HG03060 (cell line): ENCODE measurements around the gene EPHB2.

Source experiments
- ATAC-seq: cut with Tn5 transposase; IDR thresholded peaks from one replicate; pipeline ENCODE4 v1.9.1; 2021; ENCODE audit warnings: low read depth, moderate number of reproducible peaks; ENCODE audit not compliant: unreplicated experiment

The EPHB2 gene

DNA sequence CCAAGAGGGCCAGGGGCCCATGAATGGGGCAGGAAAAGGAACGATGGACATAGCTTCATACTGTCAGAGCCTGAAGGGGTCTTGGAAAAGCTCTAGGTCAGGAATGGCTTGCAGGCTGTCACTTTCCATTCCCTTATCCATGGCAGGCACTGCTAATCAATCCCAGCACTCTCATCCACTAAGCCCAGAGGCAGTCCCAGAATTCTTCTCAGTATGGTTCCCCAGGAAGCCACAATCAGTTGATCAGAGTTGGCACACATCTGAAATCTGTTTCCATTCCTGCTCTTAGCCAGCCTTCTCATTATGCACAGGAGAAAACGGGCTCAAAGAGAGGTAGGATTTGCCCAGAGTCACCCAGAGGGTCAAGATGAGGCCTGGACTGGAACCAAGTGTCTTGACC lies 196.3 kb downstream of the EPHB2 start:
- ATAC-seq, result no peak

DNA sequence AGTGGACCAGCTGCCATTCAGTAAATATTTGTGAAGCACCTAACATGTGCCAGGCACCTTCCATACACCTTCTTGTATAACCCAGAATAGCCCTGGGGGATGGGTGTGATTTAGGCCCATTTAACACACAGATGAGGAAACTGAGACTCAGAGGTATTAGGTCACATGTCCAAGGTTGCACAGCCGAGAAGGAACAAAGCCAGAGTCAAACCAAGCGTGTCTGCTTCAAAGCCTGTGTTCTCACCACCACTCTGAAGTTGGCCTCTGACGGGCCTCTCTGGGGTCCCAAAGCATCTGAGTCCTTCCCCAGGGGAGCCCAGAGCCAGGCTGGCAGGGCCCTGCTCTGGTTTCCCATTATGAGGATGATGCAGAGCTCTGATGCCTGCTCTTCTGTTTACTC lies 196.9 kb downstream of the EPHB2 start:
- ATAC-seq, result no peak

DNA sequence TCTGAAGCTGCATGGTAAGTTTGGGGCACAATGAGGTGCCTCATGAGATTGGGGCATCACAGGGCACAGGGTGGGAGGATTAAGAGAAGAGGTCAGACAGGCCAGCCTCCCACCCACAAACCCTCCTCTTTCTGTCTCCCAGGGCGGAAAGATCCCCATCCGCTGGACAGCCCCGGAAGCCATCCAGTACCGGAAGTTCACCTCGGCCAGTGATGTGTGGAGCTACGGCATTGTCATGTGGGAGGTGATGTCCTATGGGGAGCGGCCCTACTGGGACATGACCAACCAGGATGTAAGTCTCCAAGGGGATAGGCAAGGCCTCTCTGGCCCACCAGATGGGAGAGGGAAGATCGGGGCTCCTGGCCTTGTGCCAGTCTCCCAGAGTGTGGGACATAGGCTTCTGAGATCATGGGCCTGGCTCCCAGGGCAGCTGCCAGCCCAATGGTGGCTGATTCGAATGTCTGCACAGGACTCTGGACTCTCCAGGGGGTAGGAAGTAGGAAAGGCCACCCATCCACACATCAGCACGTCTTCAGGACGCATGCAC lies 198.3 kb downstream of the EPHB2 start:
- no peak for ATAC-seq

DNA sequence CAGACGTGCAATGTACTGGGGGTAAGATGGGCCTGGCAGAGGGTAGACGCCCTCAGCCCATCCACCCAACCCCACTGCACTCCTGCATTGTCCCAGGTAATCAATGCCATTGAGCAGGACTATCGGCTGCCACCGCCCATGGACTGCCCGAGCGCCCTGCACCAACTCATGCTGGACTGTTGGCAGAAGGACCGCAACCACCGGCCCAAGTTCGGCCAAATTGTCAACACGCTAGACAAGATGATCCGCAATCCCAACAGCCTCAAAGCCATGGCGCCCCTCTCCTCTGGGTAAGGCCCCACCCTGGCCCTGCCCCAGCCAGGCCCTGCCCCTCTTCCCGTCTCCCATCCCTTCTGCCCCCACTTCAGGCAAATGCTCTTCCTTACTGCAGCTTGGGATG lies 199.6 kb downstream of the EPHB2 start:
- no peak for ATAC-seq

DNA sequence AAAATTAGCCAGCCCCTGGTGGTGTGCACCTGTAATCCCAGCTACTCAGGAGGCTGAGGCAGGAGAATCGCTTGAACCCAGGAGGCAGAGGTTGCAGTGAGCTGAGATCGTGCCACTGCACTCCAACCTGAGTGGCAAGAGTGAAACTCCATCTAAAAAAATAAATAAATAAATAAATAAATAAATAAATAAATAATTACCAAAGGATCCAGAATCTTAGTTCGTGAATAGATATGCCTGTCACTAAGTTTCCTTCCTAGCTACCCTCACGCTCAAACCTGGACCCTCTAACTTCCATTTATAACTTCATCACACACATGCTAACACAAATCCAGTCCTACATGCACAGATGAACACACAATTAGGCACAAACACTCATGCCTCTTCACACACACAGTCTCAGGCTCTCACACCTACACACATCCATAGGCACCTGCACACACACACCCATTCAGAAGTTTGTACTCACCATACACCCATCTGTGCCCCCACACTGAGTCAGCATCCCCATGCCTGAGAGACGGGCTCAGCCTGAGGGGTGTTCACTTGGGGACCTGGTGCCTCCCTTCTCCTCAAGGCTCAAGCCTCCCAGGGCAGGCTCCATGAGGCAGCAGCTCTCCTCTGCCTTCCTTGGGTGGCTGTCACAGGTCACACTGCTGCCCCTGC lies 200.5 kb downstream of the EPHB2 start:
- ATAC-seq, result no peak

DNA sequence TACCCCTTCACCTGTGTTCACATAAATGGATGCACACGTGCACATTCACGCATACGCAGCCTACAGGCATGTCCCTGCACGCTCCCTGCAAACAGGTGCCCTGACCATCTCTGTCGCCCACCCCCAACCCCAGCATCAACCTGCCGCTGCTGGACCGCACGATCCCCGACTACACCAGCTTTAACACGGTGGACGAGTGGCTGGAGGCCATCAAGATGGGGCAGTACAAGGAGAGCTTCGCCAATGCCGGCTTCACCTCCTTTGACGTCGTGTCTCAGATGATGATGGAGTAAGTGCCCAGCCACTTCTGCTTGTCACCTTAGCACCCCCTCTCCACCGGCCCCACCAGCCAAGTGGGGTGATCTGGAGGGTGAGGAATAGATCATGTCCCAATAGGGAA lies 201.7 kb downstream of the EPHB2 start:
- ATAC-seq, result no peak

DNA sequence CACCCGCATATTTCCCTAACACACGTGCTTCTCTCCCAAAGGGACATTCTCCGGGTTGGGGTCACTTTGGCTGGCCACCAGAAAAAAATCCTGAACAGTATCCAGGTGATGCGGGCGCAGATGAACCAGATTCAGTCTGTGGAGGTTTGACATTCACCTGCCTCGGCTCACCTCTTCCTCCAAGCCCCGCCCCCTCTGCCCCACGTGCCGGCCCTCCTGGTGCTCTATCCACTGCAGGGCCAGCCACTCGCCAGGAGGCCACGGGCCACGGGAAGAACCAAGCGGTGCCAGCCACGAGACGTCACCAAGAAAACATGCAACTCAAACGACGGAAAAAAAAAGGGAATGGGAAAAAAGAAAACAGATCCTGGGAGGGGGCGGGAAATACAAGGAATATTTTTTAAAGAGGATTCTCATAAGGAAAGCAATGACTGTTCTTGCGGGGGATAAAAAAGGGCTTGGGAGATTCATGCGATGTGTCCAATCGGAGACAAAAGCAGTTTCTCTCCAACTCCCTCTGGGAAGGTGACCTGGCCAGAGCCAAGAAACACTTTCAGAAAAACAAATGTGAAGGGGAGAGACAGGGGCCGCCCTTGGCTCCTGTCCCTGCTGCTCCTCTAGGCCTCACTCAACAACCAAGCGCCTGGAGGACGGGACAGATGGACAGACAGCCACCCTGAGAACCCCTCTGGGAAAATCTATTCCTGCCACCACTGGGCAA lies 202.9 kb downstream of the EPHB2 start:
- ATAC-seq, result no peak

DNA sequence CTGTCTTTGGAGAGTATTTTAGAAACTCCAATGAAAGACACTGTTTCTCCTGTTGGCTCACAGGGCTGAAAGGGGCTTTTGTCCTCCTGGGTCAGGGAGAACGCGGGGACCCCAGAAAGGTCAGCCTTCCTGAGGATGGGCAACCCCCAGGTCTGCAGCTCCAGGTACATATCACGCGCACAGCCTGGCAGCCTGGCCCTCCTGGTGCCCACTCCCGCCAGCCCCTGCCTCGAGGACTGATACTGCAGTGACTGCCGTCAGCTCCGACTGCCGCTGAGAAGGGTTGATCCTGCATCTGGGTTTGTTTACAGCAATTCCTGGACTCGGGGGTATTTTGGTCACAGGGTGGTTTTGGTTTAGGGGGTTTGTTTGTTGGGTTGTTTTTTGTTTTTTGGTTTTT lies 203.5 kb downstream of the EPHB2 start:
- no peak for ATAC-seq

DNA sequence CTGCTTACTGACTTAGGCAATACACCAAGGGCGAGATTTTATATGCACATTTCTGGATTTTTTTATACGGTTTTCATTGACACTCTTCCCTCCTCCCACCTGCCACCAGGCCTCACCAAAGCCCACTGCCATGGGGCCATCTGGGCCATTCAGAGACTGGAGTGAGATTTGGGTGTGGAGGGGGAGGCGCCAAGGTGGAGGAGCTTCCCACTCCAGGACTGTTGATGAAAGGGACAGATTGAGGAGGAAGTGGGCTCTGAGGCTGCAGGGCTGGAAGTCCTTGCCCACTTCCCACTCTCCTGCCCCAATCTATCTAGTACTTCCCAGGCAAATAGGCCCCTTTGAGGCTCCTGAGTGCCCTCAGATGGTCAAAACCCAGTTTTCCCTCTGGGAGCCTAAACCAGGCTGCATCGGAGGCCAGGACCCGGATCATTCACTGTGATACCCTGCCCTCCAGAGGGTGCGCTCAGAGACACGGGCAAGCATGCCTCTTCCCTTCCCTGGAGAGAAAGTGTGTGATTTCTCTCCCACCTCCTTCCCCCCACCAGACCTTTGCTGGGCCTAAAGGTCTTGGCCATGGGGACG lies 204.1 kb downstream of the EPHB2 start:
- ATAC-seq, result no peak

DNA sequence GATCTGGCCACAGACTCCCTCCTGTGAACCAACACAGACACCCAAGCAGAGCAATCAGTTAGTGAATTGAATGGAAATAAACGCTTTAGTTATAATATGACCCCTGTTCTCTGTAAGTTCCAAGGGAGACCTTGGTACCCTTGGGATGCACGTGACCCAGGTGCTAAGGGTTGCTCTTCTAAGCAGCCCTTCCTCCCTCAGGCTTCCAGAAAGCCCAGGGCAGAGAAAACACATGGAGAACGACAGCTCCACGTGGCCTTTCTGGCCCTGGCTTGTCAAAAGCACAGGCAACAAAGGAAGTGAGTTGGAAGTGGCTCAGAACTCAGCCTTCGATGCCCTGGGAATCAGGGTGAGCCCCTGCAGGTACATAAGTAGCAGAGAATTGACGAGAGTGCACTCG lies 204.6 kb downstream of the EPHB2 start:
- no peak for ATAC-seq

DNA sequence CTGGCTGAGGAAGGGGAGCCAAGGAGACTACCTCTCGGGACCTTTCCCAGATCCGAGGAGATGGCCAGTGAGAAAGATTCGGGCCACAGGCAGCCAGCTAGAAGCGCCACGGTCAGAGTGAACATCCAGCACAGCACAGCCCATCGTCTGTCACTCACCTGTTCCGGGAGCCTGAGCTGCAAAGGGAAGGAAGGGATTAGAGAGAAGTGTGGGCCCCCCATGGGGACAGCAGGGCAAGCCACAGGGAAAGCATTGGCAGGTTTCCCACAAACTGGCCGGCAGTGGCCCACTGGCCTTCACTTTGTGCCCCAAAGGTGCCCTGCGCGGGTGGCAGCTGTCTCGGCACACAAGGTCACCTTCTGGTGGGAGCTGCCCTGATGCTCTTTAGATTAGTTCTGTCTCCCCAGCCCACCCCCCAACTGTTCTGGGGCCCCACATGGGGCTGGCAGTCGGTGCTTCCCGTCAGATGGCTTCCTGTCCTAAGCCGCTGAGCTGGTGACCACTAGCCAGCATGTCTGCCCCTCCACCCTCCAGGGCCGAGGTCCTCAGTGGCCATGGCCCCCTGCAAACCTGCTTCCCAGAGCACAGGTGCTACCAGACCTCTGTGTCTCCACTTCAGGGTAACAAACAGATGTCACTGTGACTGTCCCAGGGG lies 205.3 kb downstream of the EPHB2 start:
- no peak for ATAC-seq

DNA sequence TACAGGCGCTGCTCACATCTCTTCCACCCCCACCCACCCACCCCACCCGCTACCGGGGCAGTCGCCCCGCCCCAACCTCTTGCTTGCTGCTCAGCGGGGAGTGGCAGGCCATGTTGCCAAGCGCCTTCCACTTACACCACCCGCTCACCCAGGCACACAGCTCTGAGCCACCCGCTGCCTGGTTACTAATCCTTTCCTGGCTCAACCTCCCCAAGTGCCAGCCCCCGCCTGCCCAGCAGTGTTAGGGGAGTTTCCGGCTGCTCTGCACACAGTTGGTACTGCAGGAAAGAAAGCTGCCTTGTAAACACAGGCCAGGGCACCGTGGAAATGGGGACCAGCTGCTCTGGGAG lies 205.8 kb downstream of the EPHB2 start:
- ATAC-seq, result no peak

DNA sequence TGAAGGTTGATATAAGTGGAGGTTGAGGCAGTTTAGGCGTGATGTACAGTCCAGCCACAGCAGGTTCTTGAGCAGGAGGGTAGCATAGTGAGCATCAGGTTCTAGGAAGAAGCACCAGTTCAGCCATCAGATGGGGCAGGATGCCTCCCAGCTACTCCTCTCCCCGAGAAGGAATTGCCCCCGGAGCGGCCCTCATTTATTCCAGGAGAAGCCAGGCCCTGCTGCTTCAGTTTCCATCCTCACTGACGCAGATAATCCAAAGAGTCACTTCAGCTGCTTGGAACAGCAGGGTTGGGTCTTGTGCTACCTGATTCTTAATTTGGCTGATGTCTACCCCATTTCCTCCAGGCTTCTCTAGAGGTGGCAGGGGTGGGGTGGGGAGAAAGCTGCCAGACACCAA lies 207.3 kb downstream of the EPHB2 start:
- no peak for ATAC-seq

DNA sequence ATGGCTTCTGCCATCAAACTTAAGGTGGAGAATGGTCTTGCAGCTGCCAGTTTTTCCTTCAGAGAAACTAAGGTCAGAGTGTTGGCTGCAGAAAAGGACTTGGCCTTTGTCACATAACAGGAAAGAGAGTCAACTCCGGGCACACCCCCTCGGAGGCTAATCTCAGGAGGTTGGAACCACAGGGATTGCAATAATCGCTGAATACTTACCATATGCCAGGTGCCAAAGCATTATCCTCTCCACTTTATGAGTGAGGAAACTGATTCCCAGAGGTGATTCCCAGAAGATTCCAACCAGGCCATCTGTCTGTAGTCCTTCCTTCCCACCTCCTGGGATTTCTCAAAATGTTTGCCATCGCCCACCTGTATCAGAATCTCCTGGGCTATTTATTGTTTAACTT lies 208.0 kb downstream of the EPHB2 start:
- no peak for ATAC-seq

DNA sequence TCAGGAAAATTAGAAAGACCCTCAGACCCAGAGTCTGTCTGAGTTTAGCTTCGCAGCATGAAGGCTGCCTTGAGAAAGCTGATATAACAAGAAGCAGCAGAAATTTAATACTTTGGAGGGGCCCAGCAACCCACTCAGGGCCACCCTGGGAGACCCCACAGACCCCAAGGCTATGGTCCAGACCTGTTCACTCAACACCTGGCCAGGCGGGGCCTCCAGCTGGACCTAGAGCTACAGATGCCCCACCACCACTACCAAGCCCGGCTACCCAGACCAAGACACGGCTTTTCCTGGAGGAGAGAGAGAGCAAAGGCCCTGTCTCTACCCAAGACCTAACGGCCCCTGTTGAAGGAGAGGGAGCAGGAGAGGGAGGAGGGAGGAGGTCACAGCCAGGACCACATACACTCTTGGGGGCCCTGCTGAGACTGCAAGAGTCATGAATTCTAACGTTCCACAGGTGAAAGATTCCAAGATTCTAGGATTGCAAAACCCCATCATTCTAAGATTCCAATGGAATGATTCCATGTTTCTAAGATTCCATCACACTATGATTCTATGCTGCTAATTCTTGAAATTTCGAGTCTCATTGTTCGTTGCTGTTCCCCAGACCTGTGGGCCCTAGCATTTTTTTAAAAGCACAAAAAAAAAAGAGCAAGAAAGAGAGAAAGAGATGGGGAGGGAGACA lies 208.8 kb downstream of the EPHB2 start:
- no peak for ATAC-seq

DNA sequence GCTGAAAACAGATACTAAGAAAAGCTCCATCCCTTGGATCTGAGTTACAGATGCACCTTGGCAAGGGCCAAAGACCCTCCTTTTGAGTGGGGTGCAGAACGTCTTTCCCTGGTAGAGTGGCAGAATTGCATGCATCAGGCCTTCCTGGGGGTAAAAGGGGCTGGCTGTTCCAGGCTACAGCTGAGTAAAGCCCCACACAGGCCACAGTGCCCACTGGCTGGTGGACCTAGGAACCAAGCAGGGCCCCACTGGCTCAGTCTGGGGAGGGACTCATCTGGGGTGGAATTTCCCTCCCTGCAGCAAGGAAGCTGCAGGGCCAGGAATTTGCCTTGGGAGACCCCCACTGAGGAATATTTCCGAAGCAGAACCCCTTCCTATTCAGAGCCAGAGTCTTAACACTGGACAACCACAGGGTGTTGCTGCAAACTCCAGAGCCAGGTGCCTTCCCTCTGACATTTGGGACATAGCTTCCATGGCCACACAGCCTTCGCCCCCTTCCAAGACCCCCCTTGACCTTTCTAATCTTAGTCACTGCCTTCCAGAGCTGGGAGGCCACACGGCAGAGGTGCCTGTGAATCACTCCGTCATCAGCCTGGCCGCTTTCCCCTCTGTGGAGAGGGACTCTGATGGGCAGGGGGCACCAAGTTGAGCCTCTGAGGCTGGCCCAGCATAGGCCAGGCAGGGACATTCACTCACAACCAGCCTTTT lies 209.5 kb downstream of the EPHB2 start:
- ATAC-seq, result no peak

DNA sequence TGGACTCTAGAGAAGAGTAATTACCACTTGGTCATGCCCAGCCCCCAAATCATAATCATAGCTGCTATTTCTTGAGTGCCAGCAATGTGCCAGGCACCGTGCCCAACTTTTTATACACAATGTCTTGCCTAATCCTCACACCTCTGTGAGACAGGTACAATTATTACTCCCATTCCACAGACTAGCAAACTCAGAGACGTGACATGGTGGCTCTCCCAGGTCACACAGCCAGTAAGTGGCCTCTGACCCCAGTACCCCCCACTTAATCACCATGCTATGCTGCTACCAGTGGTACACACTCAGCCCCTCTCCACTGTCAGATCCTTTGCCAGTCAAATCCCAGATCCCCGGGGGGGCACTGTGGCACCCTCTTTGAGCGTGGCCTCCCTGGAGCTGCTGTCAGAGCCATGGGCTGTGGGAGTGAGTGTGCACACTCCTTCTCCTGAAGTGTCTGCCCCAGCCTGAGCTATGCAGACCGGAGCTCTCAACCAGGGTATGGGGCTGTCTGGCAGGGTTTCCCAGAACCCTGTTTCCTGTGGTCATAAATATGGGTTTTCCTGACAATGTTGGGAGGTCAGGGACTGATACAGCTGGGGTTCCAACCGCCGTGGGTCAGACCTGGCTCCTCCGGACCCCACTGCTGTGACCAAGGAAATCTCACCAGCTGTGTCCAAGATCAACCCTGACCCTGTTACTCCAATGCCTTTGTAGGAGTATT lies 210.3 kb downstream of the EPHB2 start:
- ATAC-seq, result no peak

DNA sequence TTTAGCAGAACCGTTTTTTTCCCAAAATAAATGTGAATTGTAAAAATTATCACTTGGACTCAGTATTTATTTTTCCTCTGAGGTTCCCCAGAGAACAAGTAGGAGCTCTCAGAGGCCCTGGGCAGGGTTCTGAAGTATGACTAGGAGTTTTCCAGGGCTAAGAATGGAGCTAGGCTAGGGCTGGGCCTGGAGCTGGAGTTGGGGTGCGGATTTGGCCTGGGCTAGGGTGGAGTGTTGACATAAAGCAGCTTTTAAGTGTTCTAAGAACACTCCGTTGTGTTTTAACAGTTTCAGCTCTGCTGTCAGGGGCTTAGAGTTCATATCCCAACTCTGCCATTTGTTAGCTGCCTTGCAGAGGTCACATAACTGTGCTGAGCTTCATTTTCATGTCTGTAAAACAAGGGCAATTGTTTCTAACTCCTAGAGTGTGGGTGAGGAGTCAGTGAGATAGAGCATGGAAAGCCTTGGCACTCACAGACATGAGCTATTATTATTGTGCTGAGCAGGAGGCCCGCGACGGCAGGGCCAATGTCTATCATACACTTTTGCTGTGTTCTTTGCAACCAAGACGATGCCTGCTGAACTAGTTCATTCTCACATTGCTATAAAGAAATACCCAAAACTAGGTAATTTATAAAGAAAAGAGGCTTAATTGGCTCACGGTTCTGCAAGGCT lies 210.9 kb downstream of the EPHB2 start:
- no peak for ATAC-seq

DNA sequence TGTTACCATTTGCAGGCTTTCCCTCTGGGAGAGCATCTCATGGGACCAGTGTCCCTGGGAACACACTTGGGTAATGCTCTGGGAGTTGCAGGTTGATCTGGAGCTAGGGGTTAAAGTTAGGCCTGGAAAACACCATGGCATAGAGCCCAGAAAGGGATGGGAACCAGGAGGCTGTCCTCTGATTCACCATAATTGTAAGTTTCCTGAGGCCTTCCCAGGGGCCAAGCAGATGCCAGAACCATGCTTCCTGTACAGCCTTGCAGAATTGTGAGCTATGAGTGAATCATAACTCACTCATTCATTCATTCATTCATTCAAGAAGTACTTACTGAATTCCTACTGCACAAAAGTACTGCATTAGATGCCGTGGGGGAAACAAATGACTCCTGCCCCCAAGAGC lies 212.0 kb downstream of the EPHB2 start:
- no peak for ATAC-seq
